KMS-11 (cell line): ENCODE data around the gene PRSS53.

Source experiments
- H2AFZ ChIP-seq: fragments of 200-600 bp; sonication (generic); 2 replicates; pipeline ENCODE4 v1.6.1; 2016; ENCODE audit warnings: antibody characterized with exemption, mixed run types, low read depth
- H3K27ac ChIP-seq: fragments of 200-600 bp; sonication (generic); 2 replicates; pipeline ENCODE4 v1.6.1; 2016; ENCODE audit warnings: mild to moderate bottlenecking, mixed run types
- H3K27me3 ChIP-seq: fragments of 200-600 bp; sonication (generic); 2 replicates; pipeline ENCODE4 v1.6.1; 2017; ENCODE audit warnings: mild to moderate bottlenecking, low read depth, mixed run types, moderate library complexity; ENCODE audit not compliant: insufficient read depth
- H3K36me3 ChIP-seq: fragments of 200-600 bp; sonication (generic); 2 replicates; pipeline ENCODE4 v1.6.1; 2017; ENCODE audit warnings: mild to moderate bottlenecking, mixed run types; ENCODE audit not compliant: insufficient read depth
- H3K4me1 ChIP-seq: fragments of 200-600 bp; sonication (generic); 2 replicates; pipeline ENCODE4 v1.6.1; 2016; ENCODE audit warnings: mild to moderate bottlenecking, low read depth, mixed run types; ENCODE audit not compliant: poor library complexity, severe bottlenecking
- H3K4me2 ChIP-seq: fragments of 200-600 bp; sonication (generic); 2 replicates; pipeline ENCODE4 v1.7.0; 2016; ENCODE audit warnings: mild to moderate bottlenecking, mixed run types
- H3K4me3 ChIP-seq: fragments of 200-600 bp; sonication (generic); IDR thresholded peaks from 2 replicates; pipeline ENCODE4 v1.6.1; 2017; ENCODE audit warnings: low read depth, low read length, mixed read lengths; ENCODE audit not compliant: insufficient read depth
- H3K79me2 ChIP-seq: fragments of 200-600 bp; sonication (generic); 2 replicates; pipeline ENCODE4 v1.6.1; 2016; ENCODE audit warnings: low read depth, mixed run types; ENCODE audit not compliant: insufficient read depth
- H3K9ac ChIP-seq: fragments of 200-600 bp; sonication (generic); 2 replicates; pipeline ENCODE4 v1.6.1; 2016; ENCODE audit warnings: mild to moderate bottlenecking, mixed run types
- H4K20me1 ChIP-seq: fragments of 200-600 bp; sonication (generic); 2 replicates; pipeline ENCODE4 v1.6.1; 2016; ENCODE audit warnings: mild to moderate bottlenecking, mixed run types; ENCODE audit not compliant: insufficient read depth
- TF ChIP-seq, protein P1 (sequence below): fragments of 200-600 bp; sonication (generic); conservative IDR thresholded peaks from 2 replicates; pipeline ENCODE4 v1.6.1; 2017; ENCODE audit warnings: low read depth, mild to moderate bottlenecking, antibody characterized with exemption, low read length, moderate library complexity, mixed read lengths

PRSS53 gene

DNA sequence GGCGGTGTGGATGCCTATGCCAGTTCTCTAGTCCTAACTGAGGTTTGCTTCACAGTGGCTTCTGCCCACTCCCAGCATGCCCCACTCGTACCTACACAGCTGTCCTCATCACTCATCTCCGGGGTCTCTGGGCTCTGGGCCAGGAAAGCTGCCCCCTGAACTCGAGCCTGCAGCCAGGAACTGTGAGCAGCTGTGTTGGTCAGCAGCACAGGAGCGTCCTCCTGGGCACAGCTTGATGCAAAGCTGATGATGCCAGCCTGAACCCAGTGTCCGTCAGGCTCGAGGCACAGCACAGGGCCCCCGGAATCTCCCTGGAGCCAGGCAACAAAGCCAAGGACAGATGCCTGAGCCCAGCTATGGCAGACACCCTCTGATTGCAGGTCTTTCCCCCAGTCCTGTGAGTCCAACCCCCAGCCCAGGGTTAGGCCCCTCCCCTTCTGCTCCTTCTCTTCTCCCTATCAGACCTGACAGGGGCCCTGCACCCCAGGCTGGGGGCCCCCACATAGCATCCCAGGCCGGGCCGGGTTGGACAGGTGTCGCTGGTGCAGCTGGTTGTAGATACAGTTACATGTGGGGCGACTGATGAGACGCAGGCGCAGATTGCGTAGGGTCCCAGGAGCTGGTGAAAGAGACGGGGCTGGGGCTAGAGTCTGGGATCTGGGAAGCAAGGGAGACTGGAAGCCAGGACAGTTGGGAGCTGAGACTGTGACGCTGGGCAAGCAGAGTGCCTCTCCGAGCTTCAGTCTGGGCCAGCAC is 2.7 kb downstream of the PRSS53 start:
- H3K9ac ChIP-seq = no peak overlapping the region
- no peak overlapping the region for H3K4me2 ChIP-seq
- H2AFZ ChIP-seq = no peak overlapping the region
- H3K27ac ChIP-seq = no peak overlapping the region
- no peaks in the 10 kb centered on the region for H4K20me1 ChIP-seq
- TF ChIP-seq, protein P1, sequence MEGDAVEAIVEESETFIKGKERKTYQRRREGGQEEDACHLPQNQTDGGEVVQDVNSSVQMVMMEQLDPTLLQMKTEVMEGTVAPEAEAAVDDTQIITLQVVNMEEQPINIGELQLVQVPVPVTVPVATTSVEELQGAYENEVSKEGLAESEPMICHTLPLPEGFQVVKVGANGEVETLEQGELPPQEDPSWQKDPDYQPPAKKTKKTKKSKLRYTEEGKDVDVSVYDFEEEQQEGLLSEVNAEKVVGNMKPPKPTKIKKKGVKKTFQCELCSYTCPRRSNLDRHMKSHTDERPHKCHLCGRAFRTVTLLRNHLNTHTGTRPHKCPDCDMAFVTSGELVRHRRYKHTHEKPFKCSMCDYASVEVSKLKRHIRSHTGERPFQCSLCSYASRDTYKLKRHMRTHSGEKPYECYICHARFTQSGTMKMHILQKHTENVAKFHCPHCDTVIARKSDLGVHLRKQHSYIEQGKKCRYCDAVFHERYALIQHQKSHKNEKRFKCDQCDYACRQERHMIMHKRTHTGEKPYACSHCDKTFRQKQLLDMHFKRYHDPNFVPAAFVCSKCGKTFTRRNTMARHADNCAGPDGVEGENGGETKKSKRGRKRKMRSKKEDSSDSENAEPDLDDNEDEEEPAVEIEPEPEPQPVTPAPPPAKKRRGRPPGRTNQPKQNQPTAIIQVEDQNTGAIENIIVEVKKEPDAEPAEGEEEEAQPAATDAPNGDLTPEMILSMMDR = no peak
- H3K27me3 ChIP-seq = no peaks in the 10 kb centered on the region
- no peaks in the 10 kb centered on the region; the same call in 1 of the 2 replicates for H3K36me3 ChIP-seq
- H3K4me3 ChIP-seq = no peak overlapping the region
- H3K79me2 ChIP-seq = no peaks in the 10 kb centered on the region
- no peaks in the 10 kb centered on the region for H3K4me1 ChIP-seq

DNA sequence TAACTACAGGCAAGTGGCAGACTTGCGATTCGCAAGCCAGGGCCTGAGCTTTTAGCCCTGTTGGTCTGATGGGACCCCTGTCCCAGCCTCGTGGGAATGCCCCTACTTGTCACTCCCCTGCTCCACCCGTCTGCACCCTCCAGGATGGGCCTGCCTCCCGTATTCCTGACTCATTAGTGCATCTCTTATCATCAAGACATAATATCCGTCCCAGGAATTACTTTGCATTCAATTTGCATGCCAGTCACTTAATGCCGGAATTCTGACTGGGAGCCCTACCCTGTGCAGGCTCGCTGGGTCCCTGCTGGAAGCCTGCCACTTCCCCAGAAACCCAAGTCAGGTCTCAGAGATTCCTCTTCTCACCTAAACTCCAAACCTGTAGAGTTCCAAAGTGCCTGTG is 3.3 kb downstream of the PRSS53 start:
- Histone ChIP-seq H3K27ac (no peak overlapping the region), H3K4me3 (no peak overlapping the region), H3K4me1 (no peaks in the 10 kb centered on the region), H3K36me3 (no peaks in the 10 kb centered on the region; the same call in 1 of the 2 replicates), H3K27me3 (no peaks in the 10 kb centered on the region), H3K9ac (no peak overlapping the region), H4K20me1 (no peaks in the 10 kb centered on the region), H3K4me2 (no peak overlapping the region), H3K79me2 (no peaks in the 10 kb centered on the region), H2AFZ (no peak overlapping the region)
- TF ChIP-seq, protein P1 = no peak

DNA sequence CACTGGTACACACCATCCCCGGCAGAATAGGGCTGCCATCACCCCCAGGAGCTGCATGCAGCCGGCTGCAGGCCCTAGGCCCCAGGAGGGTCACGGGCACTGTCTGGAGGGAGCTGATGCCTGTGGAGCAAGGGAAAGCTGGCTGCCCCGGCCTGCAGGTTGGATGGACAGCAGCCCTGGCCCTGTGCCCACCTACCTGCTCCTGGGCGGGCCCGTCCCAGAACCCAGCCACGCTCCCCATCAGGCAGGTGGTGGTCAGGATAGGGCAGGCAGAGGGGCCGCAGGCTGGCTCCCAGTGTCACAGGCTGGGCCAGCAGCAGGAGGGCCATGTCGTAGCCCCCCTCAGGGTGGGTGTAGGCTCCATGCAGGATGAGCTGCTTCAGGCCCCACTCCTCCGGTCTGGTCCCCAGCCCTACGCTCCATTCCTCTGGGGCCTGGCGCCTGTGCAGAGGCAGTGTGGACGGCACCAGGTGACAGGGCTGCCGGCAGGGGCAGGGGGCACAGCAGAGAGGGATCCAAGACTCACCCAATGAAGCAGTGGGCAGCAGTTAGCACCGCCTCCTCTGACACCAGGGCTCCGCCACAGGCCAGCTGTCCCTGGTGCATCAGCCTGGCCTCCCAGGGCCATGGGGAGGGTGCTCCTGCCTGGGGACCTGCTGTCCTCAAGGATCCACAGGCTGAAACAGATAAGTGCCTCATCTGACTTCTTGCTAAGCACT is 4.0 kb downstream of the PRSS53 start:
- Histone ChIP-seq H3K4me3 (no peak overlapping the region), H3K27ac (no peak overlapping the region), H3K36me3 (no peaks in the 10 kb centered on the region; the same call in 1 of the 2 replicates)

DNA sequence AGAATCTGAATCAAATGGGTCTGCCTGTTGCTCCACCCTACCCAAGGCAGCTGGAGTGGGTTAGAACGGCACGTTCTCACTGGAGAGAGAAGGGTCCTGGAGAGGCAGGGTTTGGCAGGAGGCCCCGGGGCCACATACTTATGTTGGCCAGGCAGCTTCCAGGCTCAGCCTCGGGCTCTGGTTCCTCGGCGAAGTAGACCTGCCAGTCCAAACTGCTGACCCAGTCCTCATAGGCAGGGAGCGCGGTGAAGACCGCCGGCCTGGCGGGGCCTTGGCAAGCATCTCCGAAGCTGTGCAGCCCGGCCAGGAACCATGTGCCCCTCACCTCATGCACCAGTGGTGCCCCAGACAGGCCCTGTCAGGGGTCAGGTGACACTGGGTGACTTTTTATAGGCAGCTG is 4.8 kb downstream of the PRSS53 start:
- Histone ChIP-seq H4K20me1 (no peaks in the 10 kb centered on the region), H2AFZ (no peak overlapping the region), H3K4me1 (no peaks in the 10 kb centered on the region), H3K4me3 (no peak overlapping the region), H3K36me3 (no peaks in the 10 kb centered on the region; the same call in 1 of the 2 replicates), H3K27me3 (no peaks in the 10 kb centered on the region), H3K27ac (no peak overlapping the region), H3K4me2 (no peak overlapping the region), H3K9ac (no peak overlapping the region), H3K79me2 (no peaks in the 10 kb centered on the region)
- TF ChIP-seq, protein P1 = no peak

More for the DNA sequence above, 4.0 kb downstream of the PRSS53 start:
- Histone ChIP-seq H3K9ac (no peak overlapping the region), H3K4me2 (no peak overlapping the region), H4K20me1 (no peaks in the 10 kb centered on the region), H3K79me2 (no peaks in the 10 kb centered on the region), H3K4me1 (no peaks in the 10 kb centered on the region), H2AFZ (no peak overlapping the region), H3K27me3 (no peaks in the 10 kb centered on the region)
- TF ChIP-seq, protein P1 = no peak
